Mesothelial cell of epicardium (in vitro differentiated cells): Measurements from ENCODE around the gene PSMA5. TPM values are rescaled to one million over a fixed set of nuclear protein-coding genes. Genes with fewer than 3 reads are reported as not detected.
A peak's percentile ranks its signal among the peaks of the same experiment; 100 is the strongest.
"Not testable (repeated sequence)": the region's sequence is repeated elsewhere in the genome, so short reads cannot be mapped to it uniquely, and the experiment has no call there.

Experiments used
- DNase-seq, 2 experiments: peaks; one replicate each; pipeline ENCODE4 v3.0.0; 2021; ENCODE audit warnings: low spot score in 2 of 2; ENCODE audit not compliant: unreplicated experiment in 2 of 2
- H3K27ac Mint-ChIP-seq: 2 replicates; pipeline ENCODE4 v1.8.0; 2021; ENCODE audit warnings: mixed read lengths
- H3K27me3 Mint-ChIP-seq: 2 replicates; pipeline ENCODE4 v1.8.0; 2021; ENCODE audit warnings: low read depth, mixed read lengths
- H3K36me3 Mint-ChIP-seq: 2 replicates; pipeline ENCODE4 v1.8.0; 2021; ENCODE audit warnings: mixed read lengths
- H3K4me1 Mint-ChIP-seq: 2 replicates; pipeline ENCODE4 v1.8.0; 2021; ENCODE audit warnings: mixed read lengths
- H3K4me3 Mint-ChIP-seq: 2 replicates; pipeline ENCODE4 v1.8.0; 2021; ENCODE audit warnings: mild to moderate bottlenecking, moderate library complexity, mixed read lengths
- H3K9me3 Mint-ChIP-seq: 2 replicates; pipeline ENCODE4 v1.8.0; 2021; ENCODE audit warnings: mixed read lengths
- CTCF ChIP-seq: fragments of 200-600 bp; sonication (generic); IDR thresholded peaks from one replicate; pipeline ENCODE4 v1.5.0; 2021; ENCODE audit warnings: antibody characterized with exemption; ENCODE audit not compliant: unreplicated experiment
- total RNA-seq: library from RNA; stranded (reverse); gene quantifications from 3 replicates; pipeline ENCODE4 v1.2.1, GENCODE V29; 2021

The PSMA5 gene
- total RNA-seq, 1 donor from 2014 or later = 69.7 TPM

- peak overlapping the region; percentile 91 for H3K4me3 Mint-ChIP-seq
- no peak for DNase-seq
- H3K4me1 Mint-ChIP-seq = peaks cover 50% of the 10 kb centered on the region
- peaks cover 2% of the 10 kb centered on the region for H3K36me3 Mint-ChIP-seq
- peaks cover 4% of the 10 kb centered on the region for H3K27me3 Mint-ChIP-seq
- no peaks in the 10 kb centered on the region for H3K9me3 Mint-ChIP-seq
- no peak for TF ChIP-seq CTCF
- peak overlapping the region; percentile 87 for H3K27ac Mint-ChIP-seq
Observed at GRCh38 chr1:109396871-109397580, 29.2 kb downstream of the PSMA5 start.

DNA sequence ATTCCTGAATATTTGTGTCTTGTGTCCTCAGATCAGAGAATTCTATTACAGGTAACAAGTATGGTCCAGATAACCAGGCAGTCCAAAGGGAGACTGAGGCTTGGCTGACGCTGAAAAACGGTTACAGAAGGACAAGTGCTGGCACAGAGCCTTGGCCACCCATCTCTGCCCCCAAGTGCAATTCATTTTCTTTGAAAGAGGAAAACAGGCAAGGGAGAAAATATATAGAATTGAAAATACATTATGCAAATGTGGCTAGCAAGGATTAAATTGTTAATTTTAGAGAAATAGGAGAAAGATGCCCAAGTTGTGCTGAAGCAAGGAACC is 29.8 kb downstream of the PSMA5 start:
- H3K27ac Mint-ChIP-seq = no peak overlapping the region
- peaks cover 50% of the 10 kb centered on the region for H3K4me1 Mint-ChIP-seq
- TF ChIP-seq CTCF = no peak
- no peaks in the 10 kb centered on the region for H3K36me3 Mint-ChIP-seq
- no peaks in the 10 kb centered on the region for H3K9me3 Mint-ChIP-seq
- peaks cover 4% of the 10 kb centered on the region for H3K27me3 Mint-ChIP-seq
- no peak for DNase-seq
- peak overlapping the region; percentile 91 for H3K4me3 Mint-ChIP-seq

GRCh38 chr1:109395602-109396512 is 30.4 kb downstream of the PSMA5 start:
- TF ChIP-seq CTCF = no peak
- Mint-ChIP-seq H3K36me3 (no peaks in the 10 kb centered on the region), H3K9me3 (no peaks in the 10 kb centered on the region), H3K27me3 (peaks cover 4% of the 10 kb centered on the region), H3K4me1 (peaks cover 50% of the 10 kb centered on the region), H3K27ac (no peak overlapping the region), H3K4me3 (peak overlapping the region; percentile 91)
- DNase-seq = no peak

- H3K9me3 Mint-ChIP-seq, H3K4me3 Mint-ChIP-seq, H3K27ac Mint-ChIP-seq, H3K27me3 Mint-ChIP-seq, DNase-seq, H3K36me3 Mint-ChIP-seq: not testable (repeated sequence)
- H3K4me1 Mint-ChIP-seq = peaks cover 50% of the 10 kb centered on the region
Observed at GRCh38 chr1:109395282-109395599, 31.0 kb downstream of the PSMA5 start.

DNA sequence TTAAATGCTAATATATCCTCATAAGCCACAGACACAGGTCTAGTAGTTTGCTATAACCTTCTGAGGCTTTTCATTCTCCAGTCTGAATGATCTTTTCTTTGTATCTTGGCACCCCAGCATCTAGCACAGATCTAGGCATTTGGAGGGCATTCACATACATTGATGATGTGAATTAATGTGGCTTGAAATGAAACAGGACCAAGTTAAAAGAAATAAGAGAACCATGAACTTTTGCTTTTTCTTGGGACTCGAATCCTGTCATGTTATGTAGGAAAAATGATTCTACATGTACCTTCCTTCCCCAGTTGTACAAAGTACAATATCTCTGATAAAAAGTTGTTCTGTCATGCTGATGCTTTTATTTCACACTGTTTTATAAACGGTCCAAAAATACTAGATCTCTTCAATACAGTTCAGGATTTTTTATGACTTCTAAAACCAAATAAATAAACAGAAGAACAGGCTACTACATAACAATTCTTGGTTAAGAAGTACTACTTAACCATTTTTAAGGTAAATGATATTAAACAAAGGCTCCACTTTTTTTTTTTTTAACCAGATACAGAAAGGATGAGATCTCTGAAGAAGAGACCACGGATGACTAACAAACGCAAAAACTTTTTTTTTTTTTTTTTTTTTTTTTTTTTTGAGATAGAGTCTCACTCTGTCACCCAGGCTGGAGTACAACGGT is 31.5 kb downstream of the PSMA5 start:
- H3K9me3 Mint-ChIP-seq = no peaks in the 10 kb centered on the region
- H3K36me3 Mint-ChIP-seq = no peaks in the 10 kb centered on the region
- TF ChIP-seq CTCF = no peak
- no peak overlapping the region for H3K4me3 Mint-ChIP-seq
- peaks cover 50% of the 10 kb centered on the region for H3K4me1 Mint-ChIP-seq
- no peak for DNase-seq
- peak overlapping the region; percentile 4 for H3K27ac Mint-ChIP-seq
- peaks cover 4% of the 10 kb centered on the region for H3K27me3 Mint-ChIP-seq
